GM23248 (cell line): ENCODE data around the gene DUSP5.

Source experiments
- EZH2 ChIP-seq: fragments of 200-600 bp; sonication (generic); IDR thresholded peaks from 2 replicates; pipeline ENCODE4 v1.6.1; 2018; ENCODE audit warnings: antibody characterized with exemption, mild to moderate bottlenecking; ENCODE audit not compliant: insufficient read depth, poor library complexity, severe bottlenecking
- EZH2phosphoT487 ChIP-seq: fragments of 200-600 bp; sonication (generic); IDR thresholded peaks from 2 replicates; pipeline ENCODE4 v1.6.1; 2018; ENCODE audit warnings: antibody characterized with exemption, moderate library complexity, mild to moderate bottlenecking, low read depth; ENCODE audit not compliant: insufficient read depth

GRCh38 chr10:110534571-110534970 is 36.9 kb downstream of the DUSP5 start:
- TF ChIP-seq EZH2 (no peak), EZH2phosphoT487 (no peak)
